T-cell (primary cell): ENCODE data around the gene STK11IP. TPM values are rescaled to one million over a fixed set of nuclear protein-coding genes. Genes with fewer than 3 reads are reported as not detected.
A peak's percentile ranks its signal among the peaks of the same experiment; 100 is the strongest.

Experiments
- ATAC-seq, 4 experiments: fragments of 200-7000 bp in 3 of 4; fragments of 150-1000 bp in 1 of 4; cut with Tn5 transposase; replicated peaks in 1 of 4; 1 replicate in 3 of 4; 2 replicates in 1 of 4; pipeline ENCODE4 v1.10.0; 2021; ENCODE audit warnings: moderate library complexity in 3 of 4, mild to moderate bottlenecking in 2 of 4, moderate number of reproducible peaks in 1 of 4
- CTCF ChIA-PET, 2 donors: fragments of 300-600 bp; sonication (Branson Sonifier 250); formaldehyde crosslinking; loops; one replicate each; lab custom pipeline; 2022; ENCODE audit warnings: antibody characterized with exemption in 2 of 2; lab: Charles Lee
- POLR2A ChIA-PET, 2 donors: fragments of 300-600 bp; sonication (Branson Sonifier 250); formaldehyde crosslinking; loops; one replicate each; lab custom pipeline; 2022; ENCODE audit warnings: antibody characterized with exemption in 2 of 2; lab: Charles Lee
- DNase-seq, 35 experiments: peaks; one replicate each; pipeline versions ENCODE4 v3.0.0 to v3.0.0-alpha.2; 2013 to 2023
- H3K27ac ChIP-seq: one replicate; pipeline ENCODE4 v1.5.1; 2013; ENCODE audit warnings: low read length
- H3K27me3 ChIP-seq, 2 experiments: replicated peaks in 1 of 2; 1 replicate in 1 of 2; 2 replicates in 1 of 2; pipeline versions ENCODE4 v1.6.1 to v1.7.0; 2013; ENCODE audit warnings: low read length in 1 of 2, mixed read lengths in 1 of 2; ENCODE audit not compliant: control insufficient read depth in 2 of 2, insufficient read depth in 2 of 2; ENCODE audit errors: extremely low read depth in 1 of 2
- H3K36me3 ChIP-seq, 2 donors: 1 replicate in 1 of 2; 2 replicates in 1 of 2; pipeline versions ENCODE4 v1.6.1 to v1.7.0; 2013; ENCODE audit warnings: low read length in 1 of 2; ENCODE audit not compliant: control insufficient read depth in 2 of 2, insufficient read depth in 1 of 2; ENCODE audit errors: extremely low read depth in 1 of 2
- H3K4me1 ChIP-seq, 2 experiments: 1 replicate in 1 of 2; 2 replicates in 1 of 2; pipeline versions ENCODE4 v1.6.1 to v1.7.0; 2013; ENCODE audit warnings: low read length in 2 of 2, mixed read lengths in 1 of 2; ENCODE audit not compliant: insufficient read depth in 2 of 2, control insufficient read depth in 1 of 2; ENCODE audit errors: extremely low read depth in 1 of 2
- H3K4me3 ChIP-seq, 2 donors: 1 replicate in 1 of 2; 2 replicates in 1 of 2; pipeline versions ENCODE4 v1.5.1 to v1.7.0; 2013; ENCODE audit warnings: mild to moderate bottlenecking in 2 of 2, low read length in 1 of 2, moderate library complexity in 1 of 2; ENCODE audit not compliant: control insufficient read depth in 1 of 2; ENCODE audit errors: extremely low read depth in 1 of 2
- H3K9me3 ChIP-seq: 2 replicates; pipeline ENCODE4 v1.7.0; 2013
- H3K27ac Mint-ChIP-seq, 2 donors: one replicate each; pipeline ENCODE4 v1.8.0; 2020 to 2021; ENCODE audit warnings: mild to moderate bottlenecking in 2 of 2, mixed read lengths in 2 of 2
- H3K27me3 Mint-ChIP-seq, 2 donors: one replicate each; pipeline ENCODE4 v1.8.0; 2021 to 2022; ENCODE audit warnings: mixed read lengths in 2 of 2
- H3K36me3 Mint-ChIP-seq: one replicate; pipeline ENCODE4 v1.8.0; 2021; ENCODE audit warnings: mixed read lengths
- H3K4me1 Mint-ChIP-seq, 3 donors: one replicate each; pipeline ENCODE4 v1.8.0; 2020 to 2022; ENCODE audit warnings: mixed read lengths in 3 of 3, mild to moderate bottlenecking in 1 of 3
- H3K4me3 Mint-ChIP-seq, 3 donors: one replicate each; pipeline ENCODE4 v1.8.0; 2020 to 2022; ENCODE audit warnings: mild to moderate bottlenecking in 3 of 3, mixed read lengths in 3 of 3, moderate library complexity in 3 of 3
- H3K9me3 Mint-ChIP-seq, 3 donors: one replicate each; pipeline ENCODE4 v1.8.0; 2020 to 2022; ENCODE audit warnings: mixed read lengths in 3 of 3
- WGBS: methylation state at CpG from one replicate; pipeline ENCODE4 v1.1.5; 2013; ENCODE audit warnings: missing lambda C conversion rate; ENCODE audit not compliant: insufficient coverage; 5-methylcytosine and 5-hydroxymethylcytosine counted together
- total RNA-seq, 35 experiments: library from RNA in 6 of 35; stranded (reverse) in 6 of 35; fragments of 120-200 nt in 1 of 35; gene quantifications; one replicate each; pipeline versions ENCODE4 v1.2.1 to v1.2.4 and lab custom pipeline; 2013 to 2026

The STK11IP gene
- total RNA-seq, 5 donors from 2014 or later (not counting 1 experiment from before 2014, with no cell fraction given): 25.9 to 52.8 (median 49.3) TPM

GRCh38 chr2:219571311-219572236, 26.1 kb upstream of the STK11IP start, which contains the start of gene OBSL1:
Gene OBSL1, minus strand, starts transcription at chr2:219571539. Its CDS starts 307 bp downstream, at chr2:219571232.
- POLR2A ChIA-PET: no interaction called here
- DNase-seq (no peak), ATAC-seq (peak; percentile 22 to 61 (median 33))
- Mint-ChIP-seq H3K4me3 (peak within 1 kb of the TSS; percentile 21 to 59 (median 24)), H3K27me3 (peaks cover 37 to 69% of the 10 kb centered on the region in 2 donors), H3K9me3 (no peaks in the 10 kb centered on the region), H3K36me3 (no peaks in the 10 kb centered on the region), H3K4me1 (peaks cover 2 to 5% (median 4%) of the 10 kb centered on the region in 3 donors), H3K27ac (peak within 1 kb of the TSS in 1 of 2 donors; percentile 56)
- H3K4me1 ChIP-seq: peaks cover 0 to 7% of the 10 kb centered on the region in 2 experiments
- CTCF ChIA-PET: no interaction called here
- H3K4me3 ChIP-seq: peak within 1 kb of the TSS; percentile 17 to 48
- H3K27me3 ChIP-seq: peaks cover 0 to 81% of the 10 kb centered on the region in 2 experiments
- no peak within 1 kb of the TSS for H3K27ac ChIP-seq
- WGBS: 11% methylated on average over 32 of the region's 42 CpGs
- no peaks in the 10 kb centered on the region for H3K36me3 ChIP-seq
- no peaks in the 10 kb centered on the region for H3K9me3 ChIP-seq

GRCh38 chr2:219572237-219573001, 25.2 kb upstream of the STK11IP start, which contains the start of gene INHA:
Gene INHA, plus strand, starts transcription at chr2:219572310. Its CDS starts 65 bp downstream, at chr2:219572375.
- H3K36me3 ChIP-seq: no peaks in the 10 kb centered on the region
- no peak for DNase-seq
- H3K27me3 ChIP-seq: peaks cover 0 to 79% of the 10 kb centered on the region in 2 experiments
- ChIA-PET POLR2A (no interaction called here), CTCF (no interaction called here)
- no peaks in the 10 kb centered on the region for H3K9me3 Mint-ChIP-seq
- ATAC-seq: no peak
- no peaks in the 10 kb centered on the region for H3K36me3 Mint-ChIP-seq
- peaks cover 36 to 67% of the 10 kb centered on the region in 2 donors for H3K27me3 Mint-ChIP-seq
- 94% methylated on average over 6 of the region's 13 CpGs for WGBS
- peaks cover 0 to 7% of the 10 kb centered on the region in 2 experiments for H3K4me1 ChIP-seq
- H3K4me1 Mint-ChIP-seq: peaks cover 2 to 5% (median 4%) of the 10 kb centered on the region in 3 donors
- no peak within 1 kb of the TSS for H3K27ac ChIP-seq
- H3K4me3 Mint-ChIP-seq: peak within 1 kb of the TSS; percentile 10 to 58 (median 24)
- H3K27ac Mint-ChIP-seq: peak within 1 kb of the TSS in 1 of 2 donors; percentile 56
- no peak within 1 kb of the TSS for H3K4me3 ChIP-seq
- H3K9me3 ChIP-seq: no peaks in the 10 kb centered on the region

- Histone ChIP-seq H3K4me1 (peaks cover 0 to 7% of the 10 kb centered on the region in 2 experiments), H3K27me3 (peaks cover 0 to 75% of the 10 kb centered on the region in 2 experiments), H3K36me3 (no peaks in the 10 kb centered on the region), H3K27ac (no peak overlapping the region), H3K9me3 (no peaks in the 10 kb centered on the region), H3K4me3 (no peak overlapping the region)
- ATAC-seq (no peak), DNase-seq (no peak)
- peaks cover 29 to 61% of the 10 kb centered on the region in 2 donors for H3K27me3 Mint-ChIP-seq
- 93% methylated on average over 2 of the region's 5 CpGs for WGBS
- H3K4me1 Mint-ChIP-seq: peaks cover 2 to 5% (median 4%) of the 10 kb centered on the region in 3 donors
- H3K4me3 Mint-ChIP-seq: peak overlapping the region in 1 of 3 donors; percentile 9
- no peak overlapping the region for H3K27ac Mint-ChIP-seq
- H3K9me3 Mint-ChIP-seq: no peaks in the 10 kb centered on the region
- H3K36me3 Mint-ChIP-seq: no peaks in the 10 kb centered on the region
- ChIA-PET POLR2A (no interaction called here), CTCF (interaction anchor here in 1 of 2 donors (0.7 kb wide), 2 partner anchors 487 to 1282 kb away, joined by 4 read pairs; no protein-coding TSS in a partner anchor)
Measured at GRCh38 chr2:219573166-219573565, 24.5 kb upstream of the STK11IP start.

- Mint-ChIP-seq H3K27ac (no peak overlapping the region), H3K4me3 (no peak overlapping the region), H3K27me3 (peaks cover 25 to 49% of the 10 kb centered on the region in 2 donors), H3K9me3 (no peaks in the 10 kb centered on the region), H3K36me3 (no peaks in the 10 kb centered on the region), H3K4me1 (peaks cover 2 to 4% (median 3%) of the 10 kb centered on the region in 3 donors)
- H3K4me3 ChIP-seq: no peak overlapping the region
- H3K36me3 ChIP-seq: no peaks in the 10 kb centered on the region
- CTCF ChIA-PET: no interaction called here
- WGBS: 88% methylated on average over 21 of the region's 22 CpGs
- peaks cover 0 to 7% of the 10 kb centered on the region in 2 experiments for H3K4me1 ChIP-seq
- H3K27ac ChIP-seq: no peak overlapping the region
- POLR2A ChIA-PET: no interaction called here
- no peak for DNase-seq
- no peaks in the 10 kb centered on the region for H3K9me3 ChIP-seq
- H3K27me3 ChIP-seq: peaks cover 0 to 63% of the 10 kb centered on the region in 2 experiments
- no peak for ATAC-seq
Measured at GRCh38 chr2:219574484-219575311, 23.0 kb upstream of the STK11IP start.

GRCh38 chr2:219575566-219576504, 21.8 kb upstream of the STK11IP start:
- H3K27me3 Mint-ChIP-seq: peaks cover 25 to 43% of the 10 kb centered on the region in 2 donors
- DNase-seq: no peak
- H3K4me3 Mint-ChIP-seq: no peak overlapping the region
- H3K27ac Mint-ChIP-seq: no peak overlapping the region
- no peaks in the 10 kb centered on the region for H3K36me3 Mint-ChIP-seq
- no peaks in the 10 kb centered on the region for H3K9me3 Mint-ChIP-seq
- H3K4me1 ChIP-seq: peaks cover 0 to 7% of the 10 kb centered on the region in 2 experiments
- no peaks in the 10 kb centered on the region for H3K9me3 ChIP-seq
- no peak for ATAC-seq
- H3K4me3 ChIP-seq: no peak overlapping the region
- ChIA-PET POLR2A (no interaction called here), CTCF (interaction anchor here (0.5 to 1.0 kb wide), 3 partner anchors 36 to 222 kb away, joined by 3 to 8 read pairs (median 6); no protein-coding TSS in a partner anchor)
- H3K27me3 ChIP-seq: peaks cover 0 to 57% of the 10 kb centered on the region in 2 experiments
- 71% methylated on average over 1 of the region's 6 CpGs for WGBS
- H3K36me3 ChIP-seq: no peaks in the 10 kb centered on the region
- H3K27ac ChIP-seq: no peak overlapping the region
- peaks cover 0 to 4% (median 0%) of the 10 kb centered on the region in 3 donors for H3K4me1 Mint-ChIP-seq
